ENCODE measurements around the gene POR. TPM values are rescaled to one million over a fixed set of nuclear protein-coding genes. Genes with fewer than 3 reads are reported as not detected.

Gene POR
- total and polyA plus RNA-seq, 2 of the 13 experiments (the other 11 are each of a cell fraction or from before 2014, with no cell fraction given), result 145 to 266 TPM

- TF ChIP-seq KMT2A (CRISPR knock-in tag; IDR thresholded peaks at IDR 0.05), result 0 out of 2 replicates have a peak, but pooled peaks have one; percentile 17
- no peak for TF ChIP-seq ZNF784 (CRISPR knock-in tag; IDR thresholded peaks at IDR 0.05; ENCODE audit: borderline replicate concordance)
- TF ChIP-seq PHF20 (CRISPR knock-in tag; IDR thresholded peaks at IDR 0.05), result peak; percentile 47; the same call in 1 of the 2 replicates
- no peak for TF ChIP-seq ZFAT (CRISPR knock-in tag; conservative IDR thresholded peaks at IDR 0.05)
- TF ChIP-seq MIXL1 (CRISPR knock-in tag; IDR thresholded peaks at IDR 0.05), result no peak; the same call in 1 of the 2 replicates
- peak; percentile 91 for TF ChIP-seq AGO2 (optimal IDR thresholded peaks at IDR 0.05; ENCODE audit: low read depth, low read length)
- TF ChIP-seq ZNF788 (CRISPR knock-in tag; IDR thresholded peaks at IDR 0.05; ENCODE audit: borderline replicate concordance), result peak; percentile 61; the same call in 1 of the 2 replicates
- TF ChIP-seq ZBTB33 (CRISPR knock-in tag; IDR thresholded peaks at IDR 0.05), result no peak
- peak; percentile 70 for TF ChIP-seq MED8 (CRISPR knock-in tag; IDR thresholded peaks at IDR 0.05; ENCODE audit: insufficient replicate concordance)
- TF ChIP-seq SNAPC4 (CRISPR knock-in tag; IDR thresholded peaks at IDR 0.05), result peak; percentile 75; the same call in 1 of the 2 replicates
- no peak for TF ChIP-seq PBX3 (CRISPR knock-in tag; IDR thresholded peaks at IDR 0.05; ENCODE audit: borderline replicate concordance)
- TF ChIP-seq ZGPAT (CRISPR knock-in tag; IDR thresholded peaks at IDR 0.05), result peak; percentile 83
- TF ChIP-seq MAX (IDR thresholded peaks at IDR 0.05), result peak; percentile 88
These were observed 79.6 kb downstream of the POR start, which contains the start of gene TMEM120A (continued) for GRCh38 chr7:75994388-75995051.
